ENCODE results near the gene GRB10.

GRCh38 chr7:50662041-50662694 is 120.5 kb downstream of the GRB10 start:
- TF ChIP-seq, protein P1, sequence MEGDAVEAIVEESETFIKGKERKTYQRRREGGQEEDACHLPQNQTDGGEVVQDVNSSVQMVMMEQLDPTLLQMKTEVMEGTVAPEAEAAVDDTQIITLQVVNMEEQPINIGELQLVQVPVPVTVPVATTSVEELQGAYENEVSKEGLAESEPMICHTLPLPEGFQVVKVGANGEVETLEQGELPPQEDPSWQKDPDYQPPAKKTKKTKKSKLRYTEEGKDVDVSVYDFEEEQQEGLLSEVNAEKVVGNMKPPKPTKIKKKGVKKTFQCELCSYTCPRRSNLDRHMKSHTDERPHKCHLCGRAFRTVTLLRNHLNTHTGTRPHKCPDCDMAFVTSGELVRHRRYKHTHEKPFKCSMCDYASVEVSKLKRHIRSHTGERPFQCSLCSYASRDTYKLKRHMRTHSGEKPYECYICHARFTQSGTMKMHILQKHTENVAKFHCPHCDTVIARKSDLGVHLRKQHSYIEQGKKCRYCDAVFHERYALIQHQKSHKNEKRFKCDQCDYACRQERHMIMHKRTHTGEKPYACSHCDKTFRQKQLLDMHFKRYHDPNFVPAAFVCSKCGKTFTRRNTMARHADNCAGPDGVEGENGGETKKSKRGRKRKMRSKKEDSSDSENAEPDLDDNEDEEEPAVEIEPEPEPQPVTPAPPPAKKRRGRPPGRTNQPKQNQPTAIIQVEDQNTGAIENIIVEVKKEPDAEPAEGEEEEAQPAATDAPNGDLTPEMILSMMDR (IDR thresholded peaks at IDR 0.05 in 4 of 5, conservative IDR thresholded peaks at IDR 0.05 in 1 of 5), result no peak
- TF ChIP-seq POLR2A (IDR thresholded peaks at IDR 0.05), result no peak
